GM19455 (cell line): ENCODE measurements around the gene B3GALT4.
A peak's percentile ranks its signal among the peaks of the same experiment; 100 is the strongest.

ENCODE experiments used
- ATAC-seq: cut with Tn5 transposase; IDR thresholded peaks from one replicate; pipeline ENCODE4 v1.9.1; 2021; ENCODE audit not compliant: unreplicated experiment

B3GALT4 gene

DNA sequence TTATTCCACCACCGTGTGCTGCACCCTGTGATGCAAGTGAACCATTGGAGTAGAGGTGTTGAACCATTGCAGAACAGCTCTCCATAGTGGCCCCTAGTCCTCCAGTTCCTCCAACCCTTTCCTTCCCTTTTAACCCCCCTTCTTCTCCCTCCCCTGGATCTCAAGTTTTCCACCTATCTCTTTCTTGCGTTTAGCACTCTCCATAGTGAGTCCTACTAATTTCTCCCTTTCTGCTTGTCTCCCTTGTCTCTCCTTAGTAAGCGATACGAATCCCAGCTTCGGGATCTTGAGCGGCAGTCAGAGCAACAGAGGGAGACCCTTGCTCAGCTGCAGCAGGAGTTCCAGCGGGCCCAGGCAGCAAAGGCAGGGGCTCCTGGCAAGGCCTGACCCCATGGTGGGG, 13.5 kb downstream of the B3GALT4 start:
- no peak for ATAC-seq

- no peak for ATAC-seq
These were observed 16.2 kb downstream of the B3GALT4 start for GRCh38 chr6:33292996-33293682.

- ATAC-seq = no peak
These were observed 17.3 kb downstream of the B3GALT4 start for GRCh38 chr6:33294086-33294823.

DNA sequence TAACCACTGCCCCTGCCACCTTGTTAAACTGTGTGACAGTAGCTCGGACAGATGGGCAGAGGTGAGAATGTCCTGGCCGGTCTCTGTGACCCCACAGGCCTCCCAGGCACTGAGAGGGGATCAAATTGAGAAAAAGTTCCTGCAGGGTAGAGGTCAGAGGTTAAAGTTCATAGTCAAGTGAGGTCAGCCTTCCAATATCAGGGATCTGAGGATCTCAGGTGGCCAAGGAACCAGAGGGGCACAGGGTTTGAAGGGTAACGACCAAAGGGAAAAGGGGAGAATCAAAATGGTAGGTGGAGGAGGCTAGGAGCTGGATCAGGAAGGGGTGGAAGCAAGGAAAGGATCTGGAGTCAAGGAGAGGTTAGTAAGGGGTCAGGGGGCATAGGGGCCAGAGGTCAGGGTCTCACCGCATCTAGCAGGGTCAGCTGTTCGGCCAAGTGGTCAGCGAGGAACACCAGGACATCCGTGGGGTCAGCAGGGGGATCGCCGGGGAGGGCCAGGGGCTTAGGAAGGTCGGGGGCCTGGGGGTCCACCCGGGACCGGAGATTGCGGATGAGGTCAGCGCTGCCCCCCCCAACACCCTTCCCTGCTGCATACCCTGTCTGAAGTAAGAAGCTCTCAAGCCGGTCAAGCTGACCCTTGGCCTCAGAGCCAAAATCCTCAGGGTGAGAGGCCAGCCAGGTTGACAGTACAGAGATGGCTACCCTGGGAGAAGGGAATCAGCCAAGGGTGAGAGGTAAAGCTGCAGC, 18.9 kb downstream of the B3GALT4 start:
- no peak for ATAC-seq

GRCh38 chr6:33296797-33297405, 20.0 kb downstream of the B3GALT4 start:
- ATAC-seq = no peak

DNA sequence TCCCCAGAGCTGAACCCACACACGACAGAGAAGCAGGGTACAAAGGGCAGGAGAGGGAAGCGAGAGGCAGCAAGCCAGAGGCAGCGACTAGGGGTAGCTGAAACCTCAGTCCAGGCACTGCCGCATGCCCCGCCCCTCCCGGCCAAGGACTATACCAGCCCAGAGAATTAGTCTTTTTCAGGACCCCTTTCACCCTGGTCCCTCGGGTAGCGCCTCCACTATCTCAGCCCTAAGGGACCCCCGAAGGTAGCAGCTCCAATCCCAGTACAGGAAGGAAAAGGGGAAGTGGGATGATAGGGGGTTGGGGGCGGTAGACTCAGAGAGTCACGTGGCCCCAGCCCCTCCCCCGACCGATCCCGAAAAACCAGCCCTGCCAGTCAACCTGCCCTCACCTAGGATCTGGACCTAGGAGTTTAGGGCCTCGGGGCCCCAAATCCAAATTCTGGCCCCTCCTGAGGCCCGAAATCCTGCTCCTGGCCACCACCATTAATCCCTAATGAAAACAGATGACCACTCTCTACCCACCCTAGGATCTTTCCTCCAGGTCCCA, 20.6 kb downstream of the B3GALT4 start:
- no peak for ATAC-seq

GRCh38 chr6:33297956-33298772, 21.2 kb downstream of the B3GALT4 start:
- no peak for ATAC-seq

GRCh38 chr6:33298773-33299236, 21.9 kb downstream of the B3GALT4 start, which contains the start of gene RGL2:
TSS of gene RGL2 (minus strand) at chr6:33298942. CDS start at chr6:33298610, 332 bp downstream.
- peak; percentile 22 for ATAC-seq

DNA sequence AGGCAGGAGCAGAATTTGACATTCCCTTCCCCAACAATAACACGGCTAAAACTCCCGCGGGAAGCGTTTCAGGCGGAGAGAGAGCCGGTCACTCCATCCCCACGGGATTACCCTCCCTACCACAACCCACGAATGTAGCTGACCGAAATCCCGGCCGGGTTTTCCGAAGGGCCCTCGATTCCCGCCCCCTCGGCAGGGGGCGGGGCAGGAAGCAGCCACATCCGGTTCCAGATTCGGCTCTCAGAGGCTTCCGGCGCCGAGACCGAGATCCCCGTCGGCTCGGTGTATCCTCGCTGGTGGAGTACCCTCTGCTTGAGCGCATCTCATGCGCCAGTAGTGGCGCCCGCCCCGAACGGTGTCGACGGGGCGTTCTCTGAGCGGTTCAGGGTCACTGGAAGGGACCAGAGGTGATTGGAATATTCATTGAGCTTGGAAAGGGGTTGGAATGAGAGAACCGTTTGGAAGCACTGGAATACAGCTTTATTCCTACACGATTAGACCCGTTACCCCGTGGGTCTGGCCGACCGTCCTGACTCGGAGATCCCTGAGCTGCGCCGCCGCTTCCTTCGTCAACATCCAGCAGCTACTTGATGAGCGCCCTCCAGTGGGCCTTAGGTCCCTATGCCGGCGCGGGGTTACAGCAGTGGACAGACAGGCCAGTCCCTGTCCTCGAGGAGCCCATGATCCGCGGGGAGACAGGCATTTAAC, 22.5 kb downstream of the B3GALT4 start:
- peak; percentile 67 for ATAC-seq

GRCh38 chr6:33301877-33302276, 25.0 kb downstream of the B3GALT4 start:
- no peak for ATAC-seq

DNA sequence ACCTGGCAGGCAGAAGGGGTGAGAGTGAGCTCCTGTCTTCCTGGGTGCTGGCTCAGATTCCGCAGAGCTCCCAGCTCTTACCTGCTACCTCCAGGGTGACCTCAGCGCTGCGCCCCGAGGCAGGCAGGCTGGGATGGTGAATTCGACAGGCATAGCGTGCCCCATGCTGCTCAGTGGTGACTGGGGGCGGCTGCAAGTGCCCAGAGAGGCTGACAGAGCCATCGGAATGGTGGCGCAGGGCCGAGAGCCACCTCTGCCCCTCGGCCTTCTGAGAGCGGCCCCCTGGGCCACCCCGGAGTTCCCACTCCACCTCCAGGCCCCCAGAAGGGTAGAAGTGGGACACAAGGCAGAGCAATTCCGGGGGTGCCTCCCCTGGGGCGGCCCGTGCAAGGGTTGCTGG, 27.3 kb downstream of the B3GALT4 start:
- ATAC-seq = no peak

DNA sequence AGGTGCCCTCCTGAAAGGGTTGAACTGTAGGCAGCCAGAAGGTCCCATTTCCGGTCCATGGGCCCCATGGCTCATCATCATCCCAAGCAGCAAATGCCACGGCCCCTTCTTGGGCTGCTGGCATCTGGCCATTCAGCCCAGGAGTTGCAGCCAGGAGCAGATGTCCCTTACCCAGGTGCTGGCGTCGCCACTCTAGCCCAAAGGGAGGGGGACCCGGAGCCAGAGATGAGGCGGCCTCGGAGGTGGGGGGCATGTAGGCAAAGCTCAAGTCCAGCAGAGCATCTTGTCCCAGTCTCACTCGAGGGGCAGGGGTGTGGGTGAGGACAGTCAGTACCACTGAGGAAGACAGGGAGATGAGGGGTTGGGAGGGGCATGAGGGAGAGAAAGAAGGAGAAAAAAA, 28.1 kb downstream of the B3GALT4 start:
- ATAC-seq = no peak

DNA sequence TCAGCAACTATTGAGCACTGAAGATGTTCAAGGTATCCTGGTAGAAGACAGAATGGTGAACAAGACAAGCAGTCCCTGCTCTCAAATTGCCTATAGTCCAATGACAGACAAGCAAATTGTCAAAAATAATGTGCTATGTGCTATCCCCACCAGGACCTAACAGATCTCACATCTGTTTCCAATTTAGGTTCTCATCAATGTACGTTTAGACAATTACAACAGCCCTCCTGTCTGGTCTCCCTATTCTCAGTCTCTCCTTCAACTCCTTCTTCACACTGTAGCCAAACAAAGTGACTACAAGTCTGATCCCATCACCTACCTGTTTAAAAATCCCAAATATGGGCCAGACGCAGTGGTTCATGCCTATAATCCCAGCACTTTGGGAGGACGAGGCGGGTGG, 29.4 kb downstream of the B3GALT4 start:
- no peak for ATAC-seq

- ATAC-seq = no peak
These were observed 35.6 kb downstream of the B3GALT4 start for GRCh38 chr6:33312361-33313104.

GRCh38 chr6:33313105-33313708, 36.3 kb downstream of the B3GALT4 start:
- no peak for ATAC-seq

GRCh38 chr6:33313709-33314514, 37.0 kb downstream of the B3GALT4 start, which contains the start of gene TAPBP:
TSS of gene TAPBP (minus strand) at chr6:33314078. CDS start at chr6:33314041, 37 bp downstream.
- peak; percentile 28 for ATAC-seq

- ATAC-seq = no peak
These were observed 37.6 kb downstream of the B3GALT4 start for GRCh38 chr6:33314515-33314942.
